HUES64 (cell line): ENCODE data around the gene FARS2.
"Not testable (repeated sequence)": the region's sequence is repeated elsewhere in the genome, so short reads cannot be mapped to it uniquely, and the experiment has no call there.

Experiments
- H3K27ac ChIP-seq: 2 replicates; pipeline ENCODE4 v1.7.0; 2013; ENCODE audit warnings: low read depth, low read length, inconsistent platforms
- H3K27me3 ChIP-seq: 2 replicates; pipeline ENCODE4 v1.6.1; 2013; ENCODE audit warnings: mild to moderate bottlenecking, low read length; ENCODE audit not compliant: insufficient read depth
- H3K36me3 ChIP-seq: 2 replicates; pipeline ENCODE4 v1.6.1; 2013; ENCODE audit warnings: mild to moderate bottlenecking, low read length; ENCODE audit not compliant: insufficient read depth
- H3K4me1 ChIP-seq: 2 replicates; pipeline ENCODE4 v1.6.1; 2013; ENCODE audit warnings: mild to moderate bottlenecking, low read length, moderate library complexity; ENCODE audit not compliant: insufficient read depth
- H3K4me3 ChIP-seq: 2 replicates; pipeline ENCODE4 v1.5.1; 2013; ENCODE audit warnings: mild to moderate bottlenecking, low read length, moderate library complexity
- H3K9ac ChIP-seq: 2 replicates; pipeline ENCODE4 v1.6.1; 2013; ENCODE audit warnings: mild to moderate bottlenecking, low read depth, low read length
- H3K9me3 ChIP-seq: 2 replicates; pipeline ENCODE4 v1.6.1; 2013; ENCODE audit warnings: low read depth, low read length; ENCODE audit not compliant: insufficient read depth
- WGBS: fragments of 150-250, 120-280 bp; methylation state at CpG from one replicate; pipeline ENCODE4 v1.1.7; 2013; ENCODE audit warnings: missing lambda C conversion rate; 5-methylcytosine and 5-hydroxymethylcytosine counted together

Gene FARS2

DNA sequence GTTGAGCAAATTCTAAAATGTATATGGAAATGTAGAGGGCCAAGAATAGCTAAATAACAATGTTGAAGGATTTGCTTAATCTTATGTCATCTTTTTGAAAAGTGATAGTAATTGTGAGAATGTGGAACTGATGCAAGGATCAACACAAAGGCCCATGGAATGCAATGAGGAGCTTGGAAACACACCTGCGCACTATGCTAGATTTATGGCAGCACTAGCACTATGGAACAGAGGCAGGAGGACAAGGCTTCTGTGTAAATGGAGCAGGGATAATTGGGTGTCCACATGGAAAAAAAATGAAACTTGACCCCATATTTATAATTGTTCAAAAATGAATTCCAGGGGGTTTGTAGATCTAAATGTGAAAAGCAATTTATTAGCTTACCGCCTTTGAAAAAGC is 298.3 kb downstream of the FARS2 start:
- 100% methylated on average over 2 of the region's 2 CpGs for WGBS
- H3K9ac ChIP-seq: no peak overlapping the region
- H3K27ac ChIP-seq: no peak overlapping the region
- no peaks in the 10 kb centered on the region for H3K27me3 ChIP-seq
- H3K36me3 ChIP-seq: no peaks in the 10 kb centered on the region
- peaks cover 19% of the 10 kb centered on the region for H3K4me1 ChIP-seq
- no peaks in the 10 kb centered on the region for H3K9me3 ChIP-seq
- H3K4me3 ChIP-seq: no peak overlapping the region

DNA sequence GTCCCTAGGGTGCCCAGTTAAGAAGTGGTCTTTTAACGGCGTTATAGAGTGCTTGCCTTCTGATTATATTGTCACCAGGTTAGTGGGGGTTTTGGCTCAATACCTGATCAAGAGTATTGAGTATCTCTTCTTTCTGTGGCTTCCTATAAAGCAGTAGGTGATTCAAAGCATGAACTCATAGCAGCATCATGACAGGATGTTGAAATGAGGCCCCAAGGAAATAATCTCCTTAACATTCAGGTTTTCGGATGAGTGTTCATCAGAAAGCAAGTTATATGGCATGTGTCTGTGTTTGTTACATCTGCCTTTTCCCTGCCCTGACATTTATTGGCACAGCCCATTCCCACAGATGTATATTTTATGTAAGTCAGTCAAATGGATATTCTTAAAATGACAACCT is 301.0 kb downstream of the FARS2 start:
- H3K27ac ChIP-seq: no peak overlapping the region
- WGBS: 65% methylated on average over 3 of the region's 3 CpGs
- H3K4me3 ChIP-seq: no peak overlapping the region
- peaks cover 4% of the 10 kb centered on the region; the same call in 1 of the 2 replicates for H3K9me3 ChIP-seq
- peaks cover 19% of the 10 kb centered on the region for H3K4me1 ChIP-seq
- no peaks in the 10 kb centered on the region for H3K27me3 ChIP-seq
- no peak overlapping the region for H3K9ac ChIP-seq
- H3K36me3 ChIP-seq: no peaks in the 10 kb centered on the region

GRCh38 chr6:5563086-5563485 is 301.8 kb downstream of the FARS2 start:
- H3K9me3 ChIP-seq: peaks cover 4% of the 10 kb centered on the region; the same call in 1 of the 2 replicates
- H3K4me1 ChIP-seq: peaks cover 19% of the 10 kb centered on the region
- 70% methylated on average over 4 of the region's 4 CpGs for WGBS
- H3K36me3 ChIP-seq: no peaks in the 10 kb centered on the region
- no peak overlapping the region for H3K9ac ChIP-seq
- no peak overlapping the region for H3K4me3 ChIP-seq
- no peaks in the 10 kb centered on the region for H3K27me3 ChIP-seq
- H3K27ac ChIP-seq: no peak overlapping the region

GRCh38 chr6:5564746-5565145 is 303.4 kb downstream of the FARS2 start:
- H3K4me3 ChIP-seq, H3K27ac ChIP-seq, H3K27me3 ChIP-seq, H3K9me3 ChIP-seq, H3K36me3 ChIP-seq, H3K9ac ChIP-seq: not testable (repeated sequence)
- 89% methylated on average over 3 of the region's 3 CpGs for WGBS
- H3K4me1 ChIP-seq: peaks cover 19% of the 10 kb centered on the region

- Histone ChIP-seq H3K4me1 (peaks cover 19% of the 10 kb centered on the region), H3K9me3 (peaks cover 4% of the 10 kb centered on the region; the same call in 1 of the 2 replicates), H3K27me3 (no peaks in the 10 kb centered on the region), H3K36me3 (no peaks in the 10 kb centered on the region), H3K27ac (no peak overlapping the region), H3K4me3 (no peak overlapping the region), H3K9ac (no peak overlapping the region)
- WGBS: 97% methylated on average over 3 of the region's 3 CpGs
Observed at GRCh38 chr6:5565971-5566370, 304.7 kb downstream of the FARS2 start.

DNA sequence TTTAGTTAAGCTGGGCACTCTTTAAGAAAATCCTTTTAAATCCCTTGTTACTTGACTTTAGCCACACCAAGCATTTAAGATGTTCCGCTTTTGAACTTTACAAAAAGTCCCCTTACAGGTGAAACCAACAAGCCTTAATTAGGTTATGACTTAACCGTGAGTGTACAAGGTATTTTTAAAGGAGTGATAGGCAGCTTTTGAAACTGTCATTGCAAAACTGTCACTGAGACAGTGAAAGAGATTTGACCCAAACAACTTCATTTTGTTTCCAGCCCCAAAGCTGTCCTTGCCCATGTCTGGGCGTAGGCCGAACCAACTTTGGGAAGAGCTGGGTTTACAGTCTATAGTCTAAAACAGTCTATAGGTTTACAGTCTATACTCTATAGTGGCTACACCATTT is 305.4 kb downstream of the FARS2 start:
- Histone ChIP-seq H3K4me1 (peaks cover 19% of the 10 kb centered on the region), H3K9ac (no peak overlapping the region), H3K27ac (no peak overlapping the region), H3K9me3 (peaks cover 4% of the 10 kb centered on the region; the same call in 1 of the 2 replicates), H3K4me3 (no peak overlapping the region), H3K36me3 (no peaks in the 10 kb centered on the region), H3K27me3 (no peaks in the 10 kb centered on the region)
- WGBS: 98% methylated on average over 4 of the region's 4 CpGs

DNA sequence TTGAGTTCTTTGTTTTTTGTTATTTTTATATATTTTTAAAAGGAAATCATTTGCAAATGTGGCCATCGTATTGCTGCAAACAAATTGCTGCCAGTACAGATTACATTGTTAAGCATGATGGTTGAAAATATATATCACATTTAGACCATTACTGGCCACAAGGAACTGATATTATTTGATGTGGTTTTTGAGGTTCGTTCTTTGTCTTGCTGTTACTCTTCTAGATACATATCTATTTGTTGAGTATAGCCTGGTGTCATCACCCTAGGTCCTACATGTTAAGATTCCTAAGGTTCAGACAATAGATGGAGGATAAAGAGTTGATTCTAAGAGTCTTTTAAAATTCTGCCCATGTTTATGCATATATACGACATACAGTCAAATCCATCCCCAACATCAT is 306.0 kb downstream of the FARS2 start:
- H3K27me3 ChIP-seq: no peaks in the 10 kb centered on the region
- H3K36me3 ChIP-seq: no peaks in the 10 kb centered on the region
- H3K4me3 ChIP-seq: no peak overlapping the region
- no peak overlapping the region for H3K9ac ChIP-seq
- H3K4me1 ChIP-seq: peaks cover 19% of the 10 kb centered on the region
- H3K9me3 ChIP-seq: peaks cover 4% of the 10 kb centered on the region; the same call in 1 of the 2 replicates
- H3K27ac ChIP-seq: no peak overlapping the region
- WGBS: no CpG with 5 or more reads among the region's 3 CpGs

- Histone ChIP-seq H3K27me3 (no peaks in the 10 kb centered on the region), H3K9ac (no peak overlapping the region), H3K27ac (no peak overlapping the region), H3K4me1 (peaks cover 18% of the 10 kb centered on the region), H3K4me3 (no peak overlapping the region), H3K36me3 (no peaks in the 10 kb centered on the region), H3K9me3 (peaks cover 4% of the 10 kb centered on the region; the same call in 1 of the 2 replicates)
- WGBS: 100% methylated on average over 2 of the region's 2 CpGs
Observed at GRCh38 chr6:5567890-5568289, 306.6 kb downstream of the FARS2 start.

DNA sequence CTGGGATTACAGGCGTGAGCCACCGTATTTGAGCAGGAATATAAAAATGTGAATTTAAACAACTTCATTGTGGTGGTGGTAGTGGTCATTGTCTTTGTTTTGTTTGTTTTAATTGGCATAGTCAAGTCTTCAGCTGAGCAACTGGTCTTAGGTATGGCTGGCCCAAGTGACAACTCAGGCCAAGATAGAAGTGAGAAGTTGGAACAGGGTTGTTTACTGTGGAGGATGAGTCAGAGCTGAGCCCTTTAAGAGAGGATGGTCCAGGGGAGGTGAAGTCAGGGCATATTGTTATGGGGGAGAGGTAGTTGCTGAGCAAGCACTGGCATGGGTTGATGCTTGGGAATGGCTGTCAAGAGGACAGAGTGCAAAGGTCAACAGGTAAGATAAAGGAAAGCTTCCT is 308.2 kb downstream of the FARS2 start:
- peaks cover 2% of the 10 kb centered on the region for H3K4me1 ChIP-seq
- H3K27me3 ChIP-seq: no peaks in the 10 kb centered on the region
- no peak overlapping the region for H3K9ac ChIP-seq
- WGBS: 97% methylated on average over 2 of the region's 2 CpGs
- H3K27ac ChIP-seq: no peak overlapping the region
- H3K9me3 ChIP-seq: peaks cover 6% of the 10 kb centered on the region
- H3K36me3 ChIP-seq: no peaks in the 10 kb centered on the region
- no peak overlapping the region for H3K4me3 ChIP-seq

GRCh38 chr6:5570641-5571040 is 309.3 kb downstream of the FARS2 start:
- WGBS: 77% methylated on average over 6 of the region's 6 CpGs

GRCh38 chr6:5580736-5581581 is 319.6 kb downstream of the FARS2 start:
- no peak overlapping the region for H3K27ac ChIP-seq
- WGBS: 94% methylated on average over 8 of the region's 12 CpGs
- peaks cover 6% of the 10 kb centered on the region; the same call in 1 of the 2 replicates for H3K9me3 ChIP-seq
- no peak overlapping the region for H3K9ac ChIP-seq
- H3K4me1 ChIP-seq: no peaks in the 10 kb centered on the region
- H3K4me3 ChIP-seq: no peak overlapping the region
- no peaks in the 10 kb centered on the region for H3K36me3 ChIP-seq
- no peaks in the 10 kb centered on the region for H3K27me3 ChIP-seq

More at GRCh38 chr6:5570641-5571040, 309.3 kb downstream of the FARS2 start:
- Histone ChIP-seq H3K27me3 (no peaks in the 10 kb centered on the region), H3K27ac (no peak overlapping the region), H3K9ac (no peak overlapping the region), H3K4me1 (no peaks in the 10 kb centered on the region), H3K36me3 (no peaks in the 10 kb centered on the region), H3K9me3 (peaks cover 9% of the 10 kb centered on the region), H3K4me3 (no peak overlapping the region)
